ENCODE measurements around the gene GLS.

GRCh38 chr2:190988910-190989309, 108.3 kb downstream of the GLS start:
- TF ChIP-seq CTCF (IDR thresholded peaks at IDR 0.05; ENCODE audit: insufficient read depth, low read length) = no peak
- no peak for TF ChIP-seq POLR2AphosphoS5 (IDR thresholded peaks at IDR 0.05; ENCODE audit: low read depth)
- TF ChIP-seq, protein P1, sequence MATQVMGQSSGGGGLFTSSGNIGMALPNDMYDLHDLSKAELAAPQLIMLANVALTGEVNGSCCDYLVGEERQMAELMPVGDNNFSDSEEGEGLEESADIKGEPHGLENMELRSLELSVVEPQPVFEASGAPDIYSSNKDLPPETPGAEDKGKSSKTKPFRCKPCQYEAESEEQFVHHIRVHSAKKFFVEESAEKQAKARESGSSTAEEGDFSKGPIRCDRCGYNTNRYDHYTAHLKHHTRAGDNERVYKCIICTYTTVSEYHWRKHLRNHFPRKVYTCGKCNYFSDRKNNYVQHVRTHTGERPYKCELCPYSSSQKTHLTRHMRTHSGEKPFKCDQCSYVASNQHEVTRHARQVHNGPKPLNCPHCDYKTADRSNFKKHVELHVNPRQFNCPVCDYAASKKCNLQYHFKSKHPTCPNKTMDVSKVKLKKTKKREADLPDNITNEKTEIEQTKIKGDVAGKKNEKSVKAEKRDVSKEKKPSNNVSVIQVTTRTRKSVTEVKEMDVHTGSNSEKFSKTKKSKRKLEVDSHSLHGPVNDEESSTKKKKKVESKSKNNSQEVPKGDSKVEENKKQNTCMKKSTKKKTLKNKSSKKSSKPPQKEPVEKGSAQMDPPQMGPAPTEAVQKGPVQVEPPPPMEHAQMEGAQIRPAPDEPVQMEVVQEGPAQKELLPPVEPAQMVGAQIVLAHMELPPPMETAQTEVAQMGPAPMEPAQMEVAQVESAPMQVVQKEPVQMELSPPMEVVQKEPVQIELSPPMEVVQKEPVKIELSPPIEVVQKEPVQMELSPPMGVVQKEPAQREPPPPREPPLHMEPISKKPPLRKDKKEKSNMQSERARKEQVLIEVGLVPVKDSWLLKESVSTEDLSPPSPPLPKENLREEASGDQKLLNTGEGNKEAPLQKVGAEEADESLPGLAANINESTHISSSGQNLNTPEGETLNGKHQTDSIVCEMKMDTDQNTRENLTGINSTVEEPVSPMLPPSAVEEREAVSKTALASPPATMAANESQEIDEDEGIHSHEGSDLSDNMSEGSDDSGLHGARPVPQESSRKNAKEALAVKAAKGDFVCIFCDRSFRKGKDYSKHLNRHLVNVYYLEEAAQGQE (IDR thresholded peaks at IDR 0.05; ENCODE audit: insufficient replicate concordance, low read depth) = no peak
